Caco-2 (cell line): Measurements from ENCODE around the gene SPRED2. TPM values are rescaled to one million over a fixed set of nuclear protein-coding genes. Genes with fewer than 3 reads are reported as not detected.

ENCODE experiments used
- BruUV-seq: library from RNA; stranded (reverse); fragments of 400-500 nt; replicated peaks from 2 replicates; lab custom pipeline; 2021; lab: Mats Ljungman, UMichigan
- CTCF ChIA-PET: fragments of 300-600 bp; sonication (Branson Sonifier 250); formaldehyde crosslinking; loops from one replicate; lab custom pipeline; 2022; ENCODE audit warnings: antibody characterized with exemption; lab: Charles Lee
- POLR2A ChIA-PET: fragments of 300-600 bp; sonication (Branson Sonifier 250); formaldehyde crosslinking; loops from one replicate; lab custom pipeline; 2022; ENCODE audit warnings: antibody characterized with exemption; lab: Charles Lee
- DNase-seq, 2 experiments: peaks; one replicate each; pipeline versions ENCODE4 v3.0.0 to v3.0.0-alpha.2; 2020 to 2022
- H3K27me3 ChIP-seq: replicated peaks from 2 replicates; pipeline ENCODE4 v1.6.0; 2011; ENCODE audit warnings: low read length; ENCODE audit not compliant: control insufficient read depth, insufficient read depth
- H3K36me3 ChIP-seq: 2 replicates; pipeline ENCODE4 v1.5.1; 2011; ENCODE audit warnings: low read length; ENCODE audit not compliant: control insufficient read depth, insufficient read depth
- H3K4me1 ChIP-seq: fragments of 250-450 bp; sonication (Bioruptor Pico); 2 replicates; pipeline ENCODE4 v1.5.1; 2020; ENCODE audit warnings: mild to moderate bottlenecking
- H3K4me3 ChIP-seq: 2 replicates; pipeline ENCODE4 v1.5.1; 2011; ENCODE audit warnings: low read depth, mild to moderate bottlenecking, control low read depth, low read length
- H3K9me3 ChIP-seq: fragments of 250-450 bp; sonication (Bioruptor Pico); 2 replicates; pipeline ENCODE4 v1.5.1; 2020; ENCODE audit warnings: mild to moderate bottlenecking, moderate library complexity
- H3K27ac Mint-ChIP-seq: one replicate; pipeline ENCODE4 v1.8.0; 2022; ENCODE audit warnings: mixed read lengths; ENCODE audit not compliant: unreplicated experiment
- H3K27me3 Mint-ChIP-seq: one replicate; pipeline ENCODE4 v1.8.0; 2022; ENCODE audit warnings: mixed read lengths; ENCODE audit not compliant: insufficient read depth, unreplicated experiment
- H3K36me3 Mint-ChIP-seq: one replicate; pipeline ENCODE4 v1.8.0; 2022; ENCODE audit warnings: mild to moderate bottlenecking, mixed read lengths; ENCODE audit not compliant: insufficient read depth, unreplicated experiment
- H3K4me1 Mint-ChIP-seq: one replicate; pipeline ENCODE4 v1.8.0; 2022; ENCODE audit warnings: low read depth, mixed read lengths; ENCODE audit not compliant: unreplicated experiment
- H3K4me3 Mint-ChIP-seq: one replicate; pipeline ENCODE4 v1.8.0; 2022; ENCODE audit warnings: mild to moderate bottlenecking, moderate library complexity, mixed read lengths; ENCODE audit not compliant: unreplicated experiment
- H3K9me3 Mint-ChIP-seq: one replicate; pipeline ENCODE4 v1.8.0; 2022; ENCODE audit warnings: mixed read lengths; ENCODE audit not compliant: unreplicated experiment
- intact Hi-C: fragments of 100-400 bp; cut with micrococcal nuclease; formaldehyde crosslinking; loops from one replicate; pipeline ENCODE4 v1.10.0; 2022; ENCODE audit not compliant: unreplicated experiment
- total RNA-seq: library from RNA; stranded (reverse); gene quantifications from 2 replicates; pipeline ENCODE4 v1.2.3, GENCODE V29; 2022
- TF ChIP-seq, protein P1 (sequence below), 2 experiments: fragments of 200-600 bp in 1 of 2; IDR thresholded peaks; 1 replicate in 1 of 2; 2 replicates in 1 of 2; pipeline versions ENCODE4 v1.5.1 to v1.8.0; 2011 to 2022; ENCODE audit warnings: antibody characterized with exemption in 1 of 2, control low read depth in 1 of 2, inconsistent platforms in 1 of 2, low read depth in 1 of 2, low read length in 1 of 2, mild to moderate bottlenecking in 1 of 2, moderate library complexity in 1 of 2; ENCODE audit not compliant: insufficient read depth in 1 of 2, severe bottlenecking in 1 of 2, unreplicated experiment in 1 of 2

Gene SPRED2
- total RNA-seq, 1 experiment from 2014 or later: 49.9 TPM

DNA sequence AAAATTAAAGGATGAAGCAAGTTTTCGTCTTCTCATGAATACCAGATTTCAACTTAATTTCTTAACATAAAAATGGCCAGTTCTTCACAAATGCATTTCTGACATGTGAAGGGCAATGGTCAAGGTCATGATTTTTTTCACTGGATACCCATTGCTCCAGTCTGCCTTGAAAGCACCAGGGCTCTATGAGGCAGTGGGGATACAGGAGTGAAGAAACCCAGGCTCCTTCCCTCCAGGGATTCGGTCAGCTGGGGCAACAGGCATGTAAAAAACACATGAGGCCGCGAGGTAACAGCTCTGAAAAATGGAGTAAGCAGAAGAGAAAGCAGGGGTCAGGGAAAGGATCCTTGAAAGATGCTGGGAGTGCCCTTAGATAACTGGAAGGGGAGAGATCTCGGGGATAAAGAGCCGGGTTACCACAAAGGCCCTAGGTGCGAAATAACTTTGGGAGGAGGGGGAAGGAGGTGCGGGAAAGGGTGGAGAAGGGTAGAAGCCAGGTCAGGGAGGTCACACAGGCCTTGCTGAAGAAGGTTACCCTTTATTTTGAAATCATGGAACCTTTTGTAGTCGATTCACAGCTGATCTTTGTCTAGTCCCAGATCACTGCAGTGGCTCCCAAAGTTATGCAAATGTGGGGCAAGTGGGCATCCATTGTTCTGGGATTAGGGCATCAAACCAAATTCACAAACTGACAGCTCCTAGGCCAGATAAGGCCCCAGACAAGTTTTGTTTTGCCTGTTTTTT is 5.2 kb upstream of the SPRED2 start:
- H3K4me1 Mint-ChIP-seq: peaks cover 7% of the 10 kb centered on the region
- H3K36me3 Mint-ChIP-seq: peaks cover 13% of the 10 kb centered on the region
- CTCF ChIA-PET: interaction anchor here (1.2 kb wide), 1 partner anchor 172 kb away, joined by 5 read pairs; no protein-coding TSS in a partner anchor
- Histone ChIP-seq H3K27me3 (no peaks in the 10 kb centered on the region), H3K9me3 (no peaks in the 10 kb centered on the region), H3K36me3 (no peaks in the 10 kb centered on the region), H3K4me1 (peaks cover 6% of the 10 kb centered on the region; the same call in 1 of the 2 replicates), H3K4me3 (peak overlapping the region; percentile 85)
- DNase-seq: no peak
- H3K27ac Mint-ChIP-seq: peak overlapping the region; percentile 93
- H3K27me3 Mint-ChIP-seq: no peaks in the 10 kb centered on the region
- H3K4me3 Mint-ChIP-seq: peak overlapping the region; percentile 82
- POLR2A ChIA-PET: interaction anchor here (1.1 kb wide), 1 partner anchor 210 kb away, joined by 3 read pairs; the partner anchor contains the start of gene ACTR2
- no TSS peak for BruUV-seq
- intact Hi-C loops: loop anchor here (10.0 kb wide), 1 partner anchor 133 kb away; no protein-coding TSS in a partner anchor
- no peaks in the 10 kb centered on the region for H3K9me3 Mint-ChIP-seq
- TF ChIP-seq, protein P1, sequence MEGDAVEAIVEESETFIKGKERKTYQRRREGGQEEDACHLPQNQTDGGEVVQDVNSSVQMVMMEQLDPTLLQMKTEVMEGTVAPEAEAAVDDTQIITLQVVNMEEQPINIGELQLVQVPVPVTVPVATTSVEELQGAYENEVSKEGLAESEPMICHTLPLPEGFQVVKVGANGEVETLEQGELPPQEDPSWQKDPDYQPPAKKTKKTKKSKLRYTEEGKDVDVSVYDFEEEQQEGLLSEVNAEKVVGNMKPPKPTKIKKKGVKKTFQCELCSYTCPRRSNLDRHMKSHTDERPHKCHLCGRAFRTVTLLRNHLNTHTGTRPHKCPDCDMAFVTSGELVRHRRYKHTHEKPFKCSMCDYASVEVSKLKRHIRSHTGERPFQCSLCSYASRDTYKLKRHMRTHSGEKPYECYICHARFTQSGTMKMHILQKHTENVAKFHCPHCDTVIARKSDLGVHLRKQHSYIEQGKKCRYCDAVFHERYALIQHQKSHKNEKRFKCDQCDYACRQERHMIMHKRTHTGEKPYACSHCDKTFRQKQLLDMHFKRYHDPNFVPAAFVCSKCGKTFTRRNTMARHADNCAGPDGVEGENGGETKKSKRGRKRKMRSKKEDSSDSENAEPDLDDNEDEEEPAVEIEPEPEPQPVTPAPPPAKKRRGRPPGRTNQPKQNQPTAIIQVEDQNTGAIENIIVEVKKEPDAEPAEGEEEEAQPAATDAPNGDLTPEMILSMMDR (IDR thresholded peaks at IDR 0.05; ENCODE audit: insufficient read depth in 1 of 2, low read depth in 1 of 2, low read length in 1 of 2, severe bottlenecking in 1 of 2, unreplicated experiment in 1 of 2): no peak

DNA sequence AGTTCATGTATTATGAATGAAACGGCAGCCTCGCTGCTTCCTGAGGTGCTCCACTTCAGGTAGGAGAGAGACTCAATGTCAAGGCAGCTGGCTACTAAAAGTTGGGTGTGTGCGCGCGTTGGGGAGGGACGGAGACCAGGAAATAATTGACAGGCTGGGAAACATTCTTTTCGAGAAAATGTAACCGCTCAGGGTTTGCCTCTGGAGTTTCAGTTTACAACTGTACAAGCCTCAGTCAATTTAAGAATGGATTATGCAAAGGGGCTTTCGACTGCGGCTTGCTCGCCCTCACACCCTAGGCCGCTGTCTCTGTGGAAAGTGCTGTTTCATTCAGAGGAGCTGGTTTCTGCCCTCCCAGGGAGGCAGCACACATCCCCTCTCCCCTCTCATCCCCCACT is 4.4 kb upstream of the SPRED2 start:
- ChIA-PET CTCF (interaction anchor here (0.6 to 2.0 kb wide), 4 partner anchors 139 to 172 kb away, joined by 3 to 8 read pairs (median 4); no protein-coding TSS in a partner anchor), POLR2A (interaction anchor here (0.6 to 1.1 kb wide), 3 partner anchors 16 to 209 kb away, joined by 3 to 4 read pairs (median 4); partner anchors contain the start of gene ACTR2)
- TF ChIP-seq, protein P1 (IDR thresholded peaks at IDR 0.05; ENCODE audit: insufficient read depth in 1 of 2, low read depth in 1 of 2, low read length in 1 of 2, severe bottlenecking in 1 of 2, unreplicated experiment in 1 of 2): no peak
- peak overlapping the region; percentile 82 for H3K4me3 Mint-ChIP-seq
- Histone ChIP-seq H3K36me3 (no peaks in the 10 kb centered on the region), H3K27me3 (no peaks in the 10 kb centered on the region), H3K9me3 (no peaks in the 10 kb centered on the region), H3K4me3 (peak overlapping the region; percentile 85), H3K4me1 (peaks cover 6% of the 10 kb centered on the region; the same call in 1 of the 2 replicates)
- peak overlapping the region; percentile 93 for H3K27ac Mint-ChIP-seq
- no peaks in the 10 kb centered on the region for H3K27me3 Mint-ChIP-seq
- BruUV-seq: TSS peak; percentile 83
- intact Hi-C loops: loop anchor here (1.0 to 10.0 kb wide), 5 partner anchors 14 to 172 kb away; no protein-coding TSS in a partner anchor
- peaks cover 7% of the 10 kb centered on the region for H3K4me1 Mint-ChIP-seq
- H3K36me3 Mint-ChIP-seq: peaks cover 13% of the 10 kb centered on the region
- no peak for DNase-seq
- H3K9me3 Mint-ChIP-seq: no peaks in the 10 kb centered on the region

DNA sequence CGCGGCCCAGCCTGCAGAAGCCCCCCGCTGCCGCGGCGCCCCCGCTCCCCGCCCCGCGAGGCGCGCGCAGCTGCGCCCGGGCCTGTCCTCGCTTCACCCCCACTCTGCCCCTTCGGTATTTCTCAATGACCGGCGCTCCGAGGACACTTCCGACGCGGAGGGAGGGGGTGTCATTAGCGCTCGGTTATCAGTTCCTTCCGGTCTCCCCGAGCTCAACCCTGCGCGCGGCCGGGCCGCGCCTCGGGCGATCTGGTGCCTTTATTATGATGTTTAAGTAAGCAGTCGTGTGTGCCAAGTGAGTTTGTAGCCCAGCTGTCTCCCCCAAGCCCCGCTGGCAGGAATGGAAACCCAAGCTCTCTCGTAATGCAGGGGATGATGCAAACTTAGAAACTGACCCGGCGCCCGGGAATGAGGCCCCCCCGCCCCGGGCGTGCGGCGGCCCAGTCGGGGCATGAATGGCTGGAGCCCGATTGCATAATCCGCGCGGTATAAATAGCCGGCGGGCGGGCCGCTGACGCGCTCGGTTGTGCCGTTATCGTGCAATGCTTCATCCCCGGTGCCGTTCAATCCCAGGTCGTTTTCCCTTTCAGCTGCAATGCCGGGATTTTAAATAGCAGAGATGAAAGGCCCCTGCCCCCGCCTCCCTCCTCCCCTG is 3.9 kb upstream of the SPRED2 start:
- no peaks in the 10 kb centered on the region for H3K27me3 Mint-ChIP-seq
- H3K36me3 ChIP-seq: no peaks in the 10 kb centered on the region
- H3K9me3 ChIP-seq: no peaks in the 10 kb centered on the region
- TF ChIP-seq, protein P1 (IDR thresholded peaks at IDR 0.05; ENCODE audit: insufficient read depth in 1 of 2, low read depth in 1 of 2, low read length in 1 of 2, severe bottlenecking in 1 of 2, unreplicated experiment in 1 of 2): no peak
- DNase-seq: peak; percentile 86 to 92
- H3K4me1 ChIP-seq: peaks cover 6% of the 10 kb centered on the region; the same call in 1 of the 2 replicates
- peak overlapping the region; percentile 85 for H3K4me3 ChIP-seq
- H3K27ac Mint-ChIP-seq: peak overlapping the region; percentile 93
- ChIA-PET CTCF (interaction anchor here (0.6 to 2.0 kb wide), 3 partner anchors 140 to 171 kb away, joined by 3 to 8 read pairs (median 3); no protein-coding TSS in a partner anchor), POLR2A (interaction anchor here (0.6 kb wide), 2 partner anchors 17 to 162 kb away, joined by 4 read pairs; no protein-coding TSS in a partner anchor)
- no peaks in the 10 kb centered on the region for H3K27me3 ChIP-seq
- intact Hi-C loops: loop anchor here (1.0 to 10.0 kb wide), 5 partner anchors 15 to 171 kb away; no protein-coding TSS in a partner anchor
- no peaks in the 10 kb centered on the region for H3K9me3 Mint-ChIP-seq
- BruUV-seq: no TSS peak
- peaks cover 7% of the 10 kb centered on the region for H3K4me1 Mint-ChIP-seq
- peaks cover 13% of the 10 kb centered on the region for H3K36me3 Mint-ChIP-seq
- peak overlapping the region; percentile 82 for H3K4me3 Mint-ChIP-seq
